GM19397 (cell line): ENCODE data around the gene UNC93B1.

Experiments
- ATAC-seq: cut with Tn5 transposase; IDR thresholded peaks from one replicate; pipeline ENCODE4 v1.9.1; 2021; ENCODE audit warnings: mild to moderate bottlenecking, moderate library complexity; ENCODE audit not compliant: unreplicated experiment

UNC93B1 gene

GRCh38 chr11:68040101-68040956 is 36.4 kb upstream of the UNC93B1 start:
- ATAC-seq: peak; percentile 45

GRCh38 chr11:68039526-68040086 is 35.7 kb upstream of the UNC93B1 start:
- ATAC-seq: no peak

GRCh38 chr11:68038718-68039525 is 35.0 kb upstream of the UNC93B1 start, which contains the start of gene TCIRG1:
TCIRG1 (plus strand) TSS chr11:68039025; CDS start chr11:68041272, 2,247 bp downstream.
- no peak for ATAC-seq

- no peak for ATAC-seq
These were observed 34.4 kb upstream of the UNC93B1 start for GRCh38 chr11:68038226-68038717.

- no peak for ATAC-seq
These were observed 33.7 kb upstream of the UNC93B1 start for GRCh38 chr11:68037411-68038225.

- no peak for ATAC-seq
These were observed 32.9 kb upstream of the UNC93B1 start for GRCh38 chr11:68036717-68037239.

- no peak for ATAC-seq
These were observed 32.3 kb upstream of the UNC93B1 start for GRCh38 chr11:68036141-68036716.

GRCh38 chr11:68035266-68035876 is 31.5 kb upstream of the UNC93B1 start:
- ATAC-seq: no peak

GRCh38 chr11:68033708-68034045 is 29.8 kb upstream of the UNC93B1 start:
- no peak for ATAC-seq

GRCh38 chr11:68032997-68033707 is 29.3 kb upstream of the UNC93B1 start:
- no peak for ATAC-seq

GRCh38 chr11:68032003-68032402 is 28.1 kb upstream of the UNC93B1 start:
- no peak for ATAC-seq

- ATAC-seq: no peak
These were observed 27.2 kb upstream of the UNC93B1 start for GRCh38 chr11:68031144-68031464.

- ATAC-seq: peak; percentile 91
These were observed 26.6 kb upstream of the UNC93B1 start, which contains the start of gene NDUFS8 for GRCh38 chr11:68030318-68031143. NDUFS8 (plus strand) TSS chr11:68030681; CDS start chr11:68032152, 1,471 bp downstream.

GRCh38 chr11:68028802-68029545 is 25.1 kb upstream of the UNC93B1 start:
- no peak for ATAC-seq

GRCh38 chr11:68027667-68028066 is 23.8 kb upstream of the UNC93B1 start:
- ATAC-seq: no peak

- ATAC-seq: no peak
These were observed 22.7 kb upstream of the UNC93B1 start for GRCh38 chr11:68026391-68027105.

GRCh38 chr11:68025047-68025446 is 21.1 kb upstream of the UNC93B1 start:
- no peak for ATAC-seq
